ENCODE data around the gene KTN1. TPM values are rescaled to one million over a fixed set of nuclear protein-coding genes. Genes with fewer than 3 reads are reported as not detected.

KTN1 gene
- total and polyA plus RNA-seq, 2 experiments from 2014 or later: 124 to 607 TPM

- no peak for TF ChIP-seq REST (IDR thresholded peaks at IDR 0.05; ENCODE audit: unreplicated experiment)
- TF ChIP-seq, protein P1, sequence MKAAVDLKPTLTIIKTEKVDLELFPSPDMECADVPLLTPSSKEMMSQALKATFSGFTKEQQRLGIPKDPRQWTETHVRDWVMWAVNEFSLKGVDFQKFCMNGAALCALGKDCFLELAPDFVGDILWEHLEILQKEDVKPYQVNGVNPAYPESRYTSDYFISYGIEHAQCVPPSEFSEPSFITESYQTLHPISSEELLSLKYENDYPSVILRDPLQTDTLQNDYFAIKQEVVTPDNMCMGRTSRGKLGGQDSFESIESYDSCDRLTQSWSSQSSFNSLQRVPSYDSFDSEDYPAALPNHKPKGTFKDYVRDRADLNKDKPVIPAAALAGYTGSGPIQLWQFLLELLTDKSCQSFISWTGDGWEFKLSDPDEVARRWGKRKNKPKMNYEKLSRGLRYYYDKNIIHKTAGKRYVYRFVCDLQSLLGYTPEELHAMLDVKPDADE (IDR thresholded peaks at IDR 0.05): no peak
- TF ChIP-seq, protein P2, sequence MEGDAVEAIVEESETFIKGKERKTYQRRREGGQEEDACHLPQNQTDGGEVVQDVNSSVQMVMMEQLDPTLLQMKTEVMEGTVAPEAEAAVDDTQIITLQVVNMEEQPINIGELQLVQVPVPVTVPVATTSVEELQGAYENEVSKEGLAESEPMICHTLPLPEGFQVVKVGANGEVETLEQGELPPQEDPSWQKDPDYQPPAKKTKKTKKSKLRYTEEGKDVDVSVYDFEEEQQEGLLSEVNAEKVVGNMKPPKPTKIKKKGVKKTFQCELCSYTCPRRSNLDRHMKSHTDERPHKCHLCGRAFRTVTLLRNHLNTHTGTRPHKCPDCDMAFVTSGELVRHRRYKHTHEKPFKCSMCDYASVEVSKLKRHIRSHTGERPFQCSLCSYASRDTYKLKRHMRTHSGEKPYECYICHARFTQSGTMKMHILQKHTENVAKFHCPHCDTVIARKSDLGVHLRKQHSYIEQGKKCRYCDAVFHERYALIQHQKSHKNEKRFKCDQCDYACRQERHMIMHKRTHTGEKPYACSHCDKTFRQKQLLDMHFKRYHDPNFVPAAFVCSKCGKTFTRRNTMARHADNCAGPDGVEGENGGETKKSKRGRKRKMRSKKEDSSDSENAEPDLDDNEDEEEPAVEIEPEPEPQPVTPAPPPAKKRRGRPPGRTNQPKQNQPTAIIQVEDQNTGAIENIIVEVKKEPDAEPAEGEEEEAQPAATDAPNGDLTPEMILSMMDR (conservative IDR thresholded peaks at IDR 0.05; ENCODE audit: low read depth in 2 of 2): no peak
These were observed 44.3 kb upstream of the KTN1 start (continued) for GRCh38 chr14:55535516-55536203.

GRCh38 chr14:55536204-55536708 lies 43.8 kb upstream of the KTN1 start:
- no peak for ATAC-seq
- TF ChIP-seq ZNF114 (CRISPR knock-in tag; IDR thresholded peaks at IDR 0.05): no peak
- TF ChIP-seq, protein P1 (IDR thresholded peaks at IDR 0.05): no peak
- no peak for TF ChIP-seq POLR2AphosphoS5 (IDR thresholded peaks at IDR 0.05; ENCODE audit: low read depth)
- no peak for TF ChIP-seq NANOG (IDR thresholded peaks at IDR 0.05; ENCODE audit: borderline replicate concordance)
- TF ChIP-seq, protein P2 (conservative IDR thresholded peaks at IDR 0.05; ENCODE audit: low read depth in 2 of 2): no peak
- no peak for TF ChIP-seq EZH2 (IDR thresholded peaks at IDR 0.05; ENCODE audit: low read depth, unreplicated experiment)
- no peak for TF ChIP-seq REST (IDR thresholded peaks at IDR 0.05; ENCODE audit: unreplicated experiment)
- no peak for TF ChIP-seq CREB1 (CRISPR knock-in tag; IDR thresholded peaks at IDR 0.05; ENCODE audit: low read depth)
- TF ChIP-seq JUNB (IDR thresholded peaks at IDR 0.05; ENCODE audit: unreplicated experiment): no peak
- no peak for TF ChIP-seq EZH2phosphoT487 (IDR thresholded peaks at IDR 0.05; ENCODE audit: unreplicated experiment)

More at GRCh38 chr14:55536204-55536708, 43.8 kb upstream of the KTN1 start:
- Histone ChIP-seq H3K4me2 (no peak overlapping the region), H4K20me1 (replicated peaks; ENCODE audit: insufficient read depth) (no peaks in the 10 kb centered on the region), H3K36me3 (ENCODE audit: insufficient read depth) (no peaks in the 10 kb centered on the region), H3K4me1 (ENCODE audit: insufficient read depth) (no peaks in the 10 kb centered on the region), H2AFZ (no peak overlapping the region), H3K27me3 (ENCODE audit: insufficient read depth) (no peaks in the 10 kb centered on the region), H3K9me2 (ENCODE audit: insufficient read depth) (no peaks in the 10 kb centered on the region), H3K79me2 (replicated peaks; ENCODE audit: insufficient read depth) (no peaks in the 10 kb centered on the region), H3F3A (replicated peaks; ENCODE audit: low read depth) (no peaks in the 10 kb centered on the region), H3K4me3 (no peak overlapping the region), H3K27ac (ENCODE audit: low read depth) (no peak overlapping the region)
- no peak overlapping the region for H3K27ac Mint-ChIP-seq
- peaks cover 7% of the 10 kb centered on the region for H3K9me3 Mint-ChIP-seq
- no peaks in the 10 kb centered on the region for H3K27me3 Mint-ChIP-seq (ENCODE audit: insufficient read depth, low read depth, poor library complexity)
- no peak for DNase-seq (ENCODE audit: low spot score)
- no peak overlapping the region for H3K4me3 Mint-ChIP-seq
- 0 out of 3 replicates have a peak, but pooled peaks cover 2% of the 10 kb centered on the region for H3K36me3 Mint-ChIP-seq (ENCODE audit: low read depth)
- no peaks in the 10 kb centered on the region for H3K4me1 Mint-ChIP-seq
